Thymus (tissue), 14 donors: ENCODE data around the gene FREY1. TPM values are rescaled to one million over a fixed set of nuclear protein-coding genes. Genes with fewer than 3 reads are reported as not detected.

ENCODE experiments used
- DNase-seq, 9 donors: peaks; one replicate each; pipeline ENCODE4 v3.0.0-alpha.2; 2013; ENCODE audit warnings: low spot score in 9 of 9, low read depth in 6 of 9, missing footprints in 1 of 9
- H3K27ac ChIP-seq, 2 donors: one replicate each; pipeline ENCODE4 v1.5.1; 2013; ENCODE audit warnings: control low read depth in 1 of 2, low read depth in 1 of 2, low read length in 1 of 2, mild to moderate bottlenecking in 1 of 2, moderate library complexity in 1 of 2
- H3K27me3 ChIP-seq, 2 donors: one replicate each; pipeline ENCODE4 v1.5.1; 2013; ENCODE audit warnings: low read length in 1 of 2; ENCODE audit not compliant: control insufficient read depth in 2 of 2, insufficient read depth in 1 of 2
- H3K36me3 ChIP-seq, 2 donors: one replicate each; pipeline ENCODE4 v1.5.1; 2013; ENCODE audit warnings: low read length in 1 of 2, mild to moderate bottlenecking in 1 of 2, moderate library complexity in 1 of 2; ENCODE audit not compliant: control insufficient read depth in 2 of 2, insufficient read depth in 2 of 2
- H3K4me1 ChIP-seq, 2 donors: one replicate each; pipeline ENCODE4 v1.5.1; 2013; ENCODE audit warnings: low read length in 2 of 2; ENCODE audit not compliant: control insufficient read depth in 2 of 2, insufficient read depth in 2 of 2
- H3K4me3 ChIP-seq, 2 donors: one replicate each; pipeline ENCODE4 v1.5.1; 2013; ENCODE audit warnings: low read length in 2 of 2, control low read depth in 1 of 2, mild to moderate bottlenecking in 1 of 2
- H3K9me3 ChIP-seq, 2 donors: one replicate each; pipeline ENCODE4 v1.5.1; 2013; ENCODE audit warnings: low read length in 1 of 2, mild to moderate bottlenecking in 1 of 2; ENCODE audit not compliant: control insufficient read depth in 2 of 2, insufficient read depth in 1 of 2
- WGBS: extraction: QIAGEN DNeasy Blood & Tissue Kit; methylation state at CpG from one replicate; pipeline ENCODE4 v1.1.7; 2013; 5-methylcytosine and 5-hydroxymethylcytosine counted together
- long read RNA-seq, 10 donors: transcript quantifications; one replicate each; lab custom pipeline, GENCODE V29; 2026
- polyA plus RNA-seq: library from polyadenylated mRNA; stranded (reverse); fragments of 200-250 nt; gene quantifications from one replicate; pipeline ENCODE4 v1.2.3, GENCODE V29; 2013
- total RNA-seq: library from RNA; stranded (reverse); fragments of 120-200 nt; gene quantifications from one replicate; pipeline ENCODE4 v1.2.4, GENCODE V29; 2013
- donor health status: healthy.

The FREY1 gene
- total RNA-seq = 0.52 TPM
- 0.62 TPM for polyA plus RNA-seq
- long read RNA-seq, donor 1 = 0 reads
- long read RNA-seq, donor 2 = 0 reads
- long read RNA-seq, donor 3 = 0 reads
- long read RNA-seq, donor 4 = 0 reads
- long read RNA-seq, donor 5 = 0 reads
- long read RNA-seq, donor 6 = 0 reads
- long read RNA-seq, donor 7 = 0 reads
- long read RNA-seq, donor 8 = 0 reads
- long read RNA-seq, donor 9 = 0 reads
- long read RNA-seq, donor 10 = 0 reads

- no peak within 1 kb of the TSS for H3K4me3 ChIP-seq
- DNase-seq = no peak
- H3K36me3 ChIP-seq = peaks cover 24 to 36% of the 10 kb centered on the region in 2 donors
- 86% methylated on average over 18 of the region's 18 CpGs for WGBS
- no peaks in the 10 kb centered on the region for H3K4me1 ChIP-seq
- no peaks in the 10 kb centered on the region for H3K9me3 ChIP-seq
- H3K27me3 ChIP-seq = peaks cover 2 to 12% of the 10 kb centered on the region in 2 donors
- H3K27ac ChIP-seq = no peak within 1 kb of the TSS
Observed at GRCh38 chr11:45906965-45907611, at the start of gene FREY1. Gene FREY1 (minus strand): TSS chr11:45907271. CDS start chr11:45907245, 26 bp downstream.

GRCh38 chr11:45949992-45950407 lies 42.9 kb upstream of the FREY1 start:
- Histone ChIP-seq H3K4me1 (no peaks in the 10 kb centered on the region), H3K27me3 (no peaks in the 10 kb centered on the region), H3K27ac (no peak overlapping the region), H3K36me3 (peaks cover 36 to 52% of the 10 kb centered on the region in 2 donors), H3K4me3 (no peak overlapping the region), H3K9me3 (no peaks in the 10 kb centered on the region)
- DNase-seq = no peak
- 100% methylated on average over 1 of the region's 1 CpG for WGBS

GRCh38 chr11:45948356-45948755 lies 41.3 kb upstream of the FREY1 start:
- Histone ChIP-seq H3K4me3 (no peak overlapping the region), H3K36me3 (peaks cover 38 to 57% of the 10 kb centered on the region in 2 donors), H3K9me3 (no peaks in the 10 kb centered on the region), H3K27ac (peak overlapping the region in 1 of 2 donors; percentile 21), H3K4me1 (no peaks in the 10 kb centered on the region), H3K27me3 (no peaks in the 10 kb centered on the region)
- no peak for DNase-seq
- 96% methylated on average over 3 of the region's 3 CpGs for WGBS

- no peak for DNase-seq
- peaks cover 38 to 55% of the 10 kb centered on the region in 2 donors for H3K36me3 ChIP-seq
- H3K27ac ChIP-seq = no peak overlapping the region
- 98% methylated on average over 1 of the region's 1 CpG for WGBS
- no peaks in the 10 kb centered on the region for H3K27me3 ChIP-seq
- H3K4me3 ChIP-seq = no peak overlapping the region
- no peaks in the 10 kb centered on the region for H3K9me3 ChIP-seq
- no peaks in the 10 kb centered on the region for H3K4me1 ChIP-seq
Observed at GRCh38 chr11:45947885-45948284, 40.8 kb upstream of the FREY1 start.

GRCh38 chr11:45945397-45945999 lies 38.4 kb upstream of the FREY1 start:
- H3K27ac ChIP-seq = peak overlapping the region in 1 of 2 donors; percentile 69
- no peak for DNase-seq
- 96% methylated on average over 3 of the region's 3 CpGs for WGBS
- H3K27me3 ChIP-seq = no peaks in the 10 kb centered on the region
- peaks cover 32 to 54% of the 10 kb centered on the region in 2 donors for H3K36me3 ChIP-seq
- no peak overlapping the region for H3K4me3 ChIP-seq
- H3K9me3 ChIP-seq = no peaks in the 10 kb centered on the region
- no peaks in the 10 kb centered on the region for H3K4me1 ChIP-seq

- 96% methylated on average over 4 of the region's 4 CpGs for WGBS
- no peaks in the 10 kb centered on the region for H3K9me3 ChIP-seq
- H3K27me3 ChIP-seq = no peaks in the 10 kb centered on the region
- no peak overlapping the region for H3K4me3 ChIP-seq
- H3K4me1 ChIP-seq = no peaks in the 10 kb centered on the region
- no peak overlapping the region for H3K27ac ChIP-seq
- DNase-seq = no peak
- H3K36me3 ChIP-seq = peaks cover 25 to 38% of the 10 kb centered on the region in 2 donors
Observed at GRCh38 chr11:45942381-45942780, 35.3 kb upstream of the FREY1 start.

GRCh38 chr11:45941285-45941684 lies 34.2 kb upstream of the FREY1 start:
- H3K9me3 ChIP-seq = no peaks in the 10 kb centered on the region
- H3K27ac ChIP-seq = no peak overlapping the region
- no peak for DNase-seq
- WGBS = over 99% methylated on average over 4 of the region's 4 CpGs
- no peaks in the 10 kb centered on the region for H3K4me1 ChIP-seq
- peaks cover 27 to 29% of the 10 kb centered on the region in 2 donors for H3K36me3 ChIP-seq
- no peak overlapping the region for H3K4me3 ChIP-seq
- H3K27me3 ChIP-seq = no peaks in the 10 kb centered on the region

GRCh38 chr11:45939836-45940235 lies 32.8 kb upstream of the FREY1 start:
- Histone ChIP-seq H3K9me3 (no peaks in the 10 kb centered on the region), H3K27ac (no peak overlapping the region), H3K4me1 (peaks cover 0 to 3% of the 10 kb centered on the region in 2 donors), H3K36me3 (peaks cover 28% of the 10 kb centered on the region in 2 donors), H3K27me3 (no peaks in the 10 kb centered on the region), H3K4me3 (no peak overlapping the region)
- WGBS = 97% methylated on average over 2 of the region's 2 CpGs
- DNase-seq = no peak

GRCh38 chr11:45937916-45938315 lies 30.8 kb upstream of the FREY1 start:
- Histone ChIP-seq H3K27ac (no peak overlapping the region), H3K27me3 (no peaks in the 10 kb centered on the region), H3K9me3 (no peaks in the 10 kb centered on the region), H3K4me3 (no peak overlapping the region), H3K4me1 (peaks cover 0 to 15% of the 10 kb centered on the region in 2 donors), H3K36me3 (peaks cover 39 to 45% of the 10 kb centered on the region in 2 donors)
- 96% methylated on average over 10 of the region's 10 CpGs for WGBS
- no peak for DNase-seq
